Hematopoietic multipotent progenitor cell (in vitro differentiated cells): ENCODE results near the gene RPS2. TPM values are rescaled to one million over a fixed set of nuclear protein-coding genes. Genes with fewer than 3 reads are reported as not detected.
A peak's percentile ranks its signal among the peaks of the same experiment; 100 is the strongest.
"Not testable (repeated sequence)": the region's sequence is repeated elsewhere in the genome, so short reads cannot be mapped to it uniquely, and the experiment has no call there.

Experiments used
- DNase-seq, 3 donors: peaks; one replicate each; pipeline ENCODE4 v3.0.0-alpha.2; 2011 to 2015; ENCODE audit warnings: low read depth in 2 of 3, low spot score in 2 of 3
- total RNA-seq: library from RNA; depleted of rRNA; stranded (reverse); fragments of >200 nt; gene quantifications from one replicate; pipeline ENCODE4 v1.2.3, GENCODE V29; 2012

RPS2 gene
- total RNA-seq, 1 donor: 14,735 TPM

- peak in 2 of 3 donors; percentile 21 to 33 for DNase-seq
Measured at GRCh38 chr16:1923299-1924034, 41.2 kb downstream of the RPS2 start.

- DNase-seq: no peak
Measured at GRCh38 chr16:1922357-1922756, 42.3 kb downstream of the RPS2 start.

- peak in 2 of 3 donors; percentile 47 to 51 for DNase-seq
Measured at GRCh38 chr16:1920727-1921171, 43.9 kb downstream of the RPS2 start.

- DNase-seq: not testable (repeated sequence)
Measured at GRCh38 chr16:1920122-1920521, 44.5 kb downstream of the RPS2 start.

GRCh38 chr16:1919327-1919998, 45.2 kb downstream of the RPS2 start:
- DNase-seq: no peak

- no peak for DNase-seq
Measured at GRCh38 chr16:1918351-1919326, 46.0 kb downstream of the RPS2 start, which contains the start of gene HS3ST6. Gene HS3ST6, minus strand, starts transcription at chr16:1918415. Its CDS starts 92 bp downstream, at chr16:1918323.

- DNase-seq: no peak
Measured at GRCh38 chr16:1917665-1918350, 46.8 kb downstream of the RPS2 start.

GRCh38 chr16:1917056-1917664, 47.5 kb downstream of the RPS2 start:
- DNase-seq: no peak

- DNase-seq: no peak
Measured at GRCh38 chr16:1916640-1916990, 48.0 kb downstream of the RPS2 start.

GRCh38 chr16:1915732-1916639, 48.6 kb downstream of the RPS2 start:
- no peak for DNase-seq

- no peak for DNase-seq
Measured at GRCh38 chr16:1914988-1915387, 49.6 kb downstream of the RPS2 start.

GRCh38 chr16:1914084-1914608, 50.5 kb downstream of the RPS2 start:
- DNase-seq: no peak

- no peak for DNase-seq
Measured at GRCh38 chr16:1913327-1914083, 51.1 kb downstream of the RPS2 start.

- DNase-seq: no peak
Measured at GRCh38 chr16:1912215-1912543, 52.4 kb downstream of the RPS2 start.
